HTERT RPE-1 (cell line): Measurements from ENCODE around the gene COL5A1.
"Not testable (repeated sequence)": the region's sequence is repeated elsewhere in the genome, so short reads cannot be mapped to it uniquely, and the experiment has no call there.

ENCODE experiments used
- in situ Hi-C: fragments of 300-500 bp; cut with MboI; formaldehyde crosslinking; loops from 4 replicates; pipeline ENCODE4 v1.14.3; 2020; ENCODE audit warnings: low sequenced_read_pairs

COL5A1 gene

DNA sequence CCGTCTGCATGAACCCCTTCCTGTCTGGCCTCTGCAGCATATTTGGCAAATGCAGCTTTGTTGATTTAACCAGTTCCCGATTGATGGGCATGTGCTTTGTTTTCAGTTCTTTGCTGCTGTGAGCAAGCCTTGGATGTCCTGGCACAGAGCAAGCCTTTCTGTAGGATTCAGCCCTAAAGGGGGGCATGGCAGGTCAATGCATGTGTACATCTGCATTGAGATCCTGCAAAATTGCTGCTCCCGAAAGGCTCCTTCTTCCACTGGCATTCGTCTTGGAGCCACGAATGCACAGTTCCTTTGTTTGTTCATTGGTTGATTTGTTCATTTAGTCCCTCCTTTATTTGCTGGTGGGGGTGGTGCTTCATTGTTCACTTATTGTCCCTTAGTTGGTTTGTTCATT is 34.8 kb downstream of the COL5A1 start:
- in situ Hi-C loops: no loop called here

DNA sequence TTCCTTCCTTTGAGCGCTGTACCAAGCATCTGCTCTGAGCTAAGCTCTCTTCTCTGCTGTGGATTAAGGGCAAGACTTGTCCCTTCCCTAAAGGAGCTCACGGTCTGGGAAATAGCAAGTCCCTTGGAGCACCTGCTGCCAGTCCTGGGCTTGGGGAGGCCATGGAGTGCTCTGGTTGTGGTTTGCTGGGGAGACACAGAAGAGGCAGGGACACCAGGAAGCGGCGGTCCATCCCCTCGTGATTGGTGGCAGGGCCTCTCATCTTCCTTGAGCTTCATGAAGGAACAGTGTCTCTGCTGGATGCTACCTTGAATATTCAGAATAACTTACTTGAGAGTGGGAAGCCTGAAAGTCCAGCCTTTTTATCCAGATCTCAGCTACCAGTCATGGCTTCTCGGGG is 35.3 kb downstream of the COL5A1 start:
- in situ Hi-C loops: no loop called here

- in situ Hi-C loops: no loop called here
These were observed 36.1 kb downstream of the COL5A1 start for GRCh38 chr9:134677743-134678142.

GRCh38 chr9:134678206-134678605 is 36.6 kb downstream of the COL5A1 start:
- in situ Hi-C loops: no loop called here

GRCh38 chr9:134678666-134679443 is 37.3 kb downstream of the COL5A1 start:
- in situ Hi-C loops: no loop called here

DNA sequence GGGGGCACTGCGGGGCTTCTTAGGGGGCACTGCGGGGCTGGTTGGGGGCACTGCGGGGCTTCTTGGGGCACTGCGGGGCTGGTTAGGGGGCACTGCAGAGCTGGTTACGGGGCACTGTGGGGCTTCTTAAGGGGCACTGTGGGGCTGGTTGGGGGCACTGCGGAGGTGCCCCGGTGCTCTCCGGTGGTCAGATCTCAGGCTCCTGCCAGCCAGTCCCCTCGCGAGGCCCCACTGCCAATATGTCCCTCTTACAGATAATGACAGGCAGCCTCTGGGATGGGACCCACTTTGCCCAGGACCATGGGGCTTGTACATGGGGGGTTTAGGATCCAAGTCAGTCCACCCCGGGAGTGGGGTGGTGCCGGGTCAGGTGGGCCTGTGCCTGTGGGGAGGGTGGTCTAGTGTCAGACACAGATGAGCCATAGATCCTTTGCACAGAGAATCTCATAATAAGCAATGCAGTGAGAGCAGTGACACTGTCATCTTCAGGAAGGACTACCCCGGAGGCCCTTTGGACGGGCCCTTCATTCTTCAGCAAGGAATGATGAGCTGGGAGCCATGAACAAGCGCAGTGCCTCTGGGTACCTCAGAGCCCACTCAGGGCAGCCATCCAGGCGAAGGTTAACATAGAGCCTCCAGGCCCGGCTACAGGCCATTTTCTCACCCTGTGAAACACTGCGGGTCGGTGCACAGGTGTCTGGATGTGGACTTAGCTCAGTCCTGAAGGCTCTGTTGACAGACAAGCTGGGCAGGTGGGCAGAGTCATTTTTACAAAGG is 38.2 kb downstream of the COL5A1 start:
- in situ Hi-C loops: no loop called here

GRCh38 chr9:134680393-134681060 is 38.9 kb downstream of the COL5A1 start:
- in situ Hi-C loops: no loop called here

DNA sequence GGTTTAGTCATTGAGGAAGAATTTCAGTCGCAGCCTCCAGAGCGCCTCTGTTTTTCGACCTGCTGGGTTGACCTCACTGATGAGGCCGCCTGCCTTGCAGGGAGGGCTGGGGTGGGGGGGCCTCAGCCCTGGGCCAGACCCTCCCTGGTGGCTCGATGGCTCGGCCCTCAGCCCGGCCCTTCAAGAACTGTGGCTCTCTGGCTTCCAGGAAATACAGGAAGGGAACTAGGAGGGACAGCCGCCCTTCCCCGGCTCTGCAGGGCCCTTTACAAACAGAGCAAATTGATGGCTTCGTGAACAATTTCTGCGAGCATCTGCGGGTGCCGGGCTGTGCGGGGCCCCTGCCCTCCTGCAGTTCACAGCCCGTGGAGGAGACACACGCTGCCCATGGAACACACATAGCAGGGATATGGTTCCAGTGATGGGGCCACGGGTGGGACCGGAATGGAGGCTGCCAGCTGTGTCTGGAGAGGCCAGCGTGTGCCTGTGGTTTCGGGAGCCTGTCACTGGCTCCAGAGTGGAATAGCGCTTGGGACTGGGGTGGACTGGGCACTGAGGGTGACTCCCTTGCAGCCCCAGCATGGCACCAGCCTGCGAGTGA is 39.6 kb downstream of the COL5A1 start:
- in situ Hi-C loops: no loop called here

DNA sequence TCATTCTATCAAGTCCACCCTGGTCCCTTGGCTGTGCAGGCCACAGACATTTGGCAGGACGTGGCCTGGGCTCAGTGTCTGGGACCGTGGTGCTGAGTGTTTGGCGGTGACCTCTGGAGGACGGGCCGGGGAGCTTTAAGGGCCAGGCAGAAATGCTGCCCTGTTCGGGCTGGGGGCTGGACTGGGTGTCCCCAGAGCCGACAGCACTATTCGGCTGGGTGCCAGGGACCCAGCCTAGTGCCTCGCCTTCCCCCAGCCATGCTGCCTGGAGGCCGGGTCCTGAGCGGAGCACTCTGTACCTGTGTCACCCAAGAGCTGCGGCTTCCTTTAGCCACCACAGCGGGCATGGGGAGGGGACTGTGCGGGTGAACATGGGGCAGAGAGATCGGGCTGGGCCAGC is 40.4 kb downstream of the COL5A1 start:
- in situ Hi-C loops: no loop called here

GRCh38 chr9:134682651-134683364 is 41.2 kb downstream of the COL5A1 start:
- in situ Hi-C loops: no loop called here

GRCh38 chr9:134683714-134684374 is 42.2 kb downstream of the COL5A1 start:
- in situ Hi-C loops: no loop called here

GRCh38 chr9:134684375-134684723 is 42.7 kb downstream of the COL5A1 start:
- in situ Hi-C loops: no loop called here

DNA sequence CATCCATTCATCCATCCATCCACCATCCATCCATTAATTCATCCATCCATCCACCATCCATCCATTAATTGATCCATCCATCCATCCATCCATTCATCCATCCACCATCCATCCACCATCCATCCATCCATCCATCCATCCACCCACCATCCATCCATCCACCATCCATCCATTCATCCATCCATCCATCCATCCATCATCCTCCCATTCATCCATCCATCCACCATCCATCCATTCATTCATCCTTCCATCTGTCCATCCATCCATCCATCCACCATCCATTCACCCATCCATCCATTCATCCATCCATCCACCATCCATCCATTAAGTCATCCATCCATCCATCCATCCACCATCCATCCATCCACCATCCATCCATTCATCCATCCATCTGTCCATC is 43.3 kb downstream of the COL5A1 start:
- in situ Hi-C loops: not testable (repeated sequence)

DNA sequence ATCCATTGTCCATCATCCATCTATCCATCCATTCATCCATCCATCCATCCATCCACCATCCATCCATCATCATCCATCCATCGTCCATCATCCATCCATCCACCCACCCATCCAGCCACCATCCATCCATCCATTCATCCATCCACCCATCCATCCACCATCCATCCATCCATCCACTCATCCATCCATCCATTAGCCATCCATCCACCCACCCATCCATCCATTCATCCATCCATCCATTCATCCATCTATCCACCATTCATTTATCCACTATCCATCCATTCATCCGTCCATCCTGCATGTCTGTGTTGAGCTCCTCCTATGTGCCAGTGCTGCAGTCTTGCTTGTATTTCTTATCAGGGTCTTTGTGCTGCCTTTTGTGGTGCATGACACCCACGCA is 44.2 kb downstream of the COL5A1 start:
- in situ Hi-C loops: no loop called here

- in situ Hi-C loops: no loop called here
These were observed 45.3 kb downstream of the COL5A1 start for GRCh38 chr9:134686896-134687295.

- in situ Hi-C loops: no loop called here
These were observed 46.0 kb downstream of the COL5A1 start for GRCh38 chr9:134687556-134687955.

- in situ Hi-C loops: no loop called here
These were observed 46.6 kb downstream of the COL5A1 start for GRCh38 chr9:134688231-134688630.

DNA sequence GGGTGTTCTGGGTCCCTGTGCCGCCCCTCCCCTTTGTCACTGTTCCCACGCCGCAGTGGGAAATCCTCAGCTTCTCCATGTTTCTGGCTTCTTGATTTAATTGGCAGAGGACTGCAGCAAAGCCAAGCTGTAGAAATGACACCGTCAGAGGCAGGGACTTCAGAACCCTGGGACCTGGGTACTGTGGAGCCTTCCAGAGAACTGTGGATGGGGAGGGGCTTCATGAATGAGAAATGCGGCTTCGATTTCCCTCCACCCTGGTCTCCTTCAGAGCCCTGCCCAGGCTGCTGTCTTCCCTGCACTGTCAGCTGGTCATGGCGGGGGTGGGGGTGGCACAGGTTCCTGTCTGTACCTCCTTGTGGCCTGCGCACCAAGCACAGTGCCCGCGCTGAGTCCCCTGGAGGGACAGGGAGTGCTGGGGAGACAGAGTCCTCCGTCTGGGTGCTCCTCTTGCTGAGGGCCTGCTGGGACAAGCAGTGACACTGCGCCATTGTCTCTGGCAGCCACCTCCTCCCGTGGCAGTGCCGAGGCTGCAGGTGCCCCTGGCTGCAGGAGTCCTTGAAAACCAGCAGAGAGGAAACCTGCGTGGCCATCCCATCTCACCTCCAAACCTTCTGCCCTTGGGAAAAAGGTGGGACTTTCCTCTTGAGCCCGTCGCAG is 47.2 kb downstream of the COL5A1 start:
- in situ Hi-C loops: no loop called here

- in situ Hi-C loops: no loop called here
These were observed 47.9 kb downstream of the COL5A1 start for GRCh38 chr9:134689321-134690181.
